OCI-LY7 (cell line): ENCODE results near the gene MAPK8IP2. TPM values are rescaled to one million over a fixed set of nuclear protein-coding genes. Genes with fewer than 3 reads are reported as not detected.
"Not testable (repeated sequence)": the region's sequence is repeated elsewhere in the genome, so short reads cannot be mapped to it uniquely, and the experiment has no call there.

ENCODE experiments used
- BruUV-seq: library from RNA; stranded (reverse); fragments of 400-500 nt; replicated peaks from 2 replicates; lab custom pipeline; 2021; lab: Mats Ljungman, UMichigan
- CTCF ChIA-PET: fragments of 300-600 bp; sonication (Branson Sonifier 250); formaldehyde crosslinking; loops from one replicate; lab custom pipeline; 2022; ENCODE audit warnings: antibody characterized with exemption; ENCODE audit not compliant: unreplicated experiment; lab: Charles Lee
- POLR2A ChIA-PET: fragments of 300-600 bp; sonication (Branson Sonifier 250); formaldehyde crosslinking; loops from one replicate; lab custom pipeline; 2022; ENCODE audit warnings: antibody characterized with exemption; lab: Charles Lee
- DNase-seq: peaks from one replicate; pipeline ENCODE4 v3.0.0-alpha.2; 2015; ENCODE audit warnings: low spot score
- H2AFZ ChIP-seq: fragments of 200-600 bp; sonication (generic), shearing (Covaris generic); 2 replicates; pipeline ENCODE4 v1.6.1; 2014; ENCODE audit warnings: mild to moderate bottlenecking, antibody characterized with exemption, low read length, moderate library complexity
- H3K27ac ChIP-seq: fragments of 200-600 bp; sonication (generic); 2 replicates; pipeline ENCODE4 v1.5.1; 2014; ENCODE audit warnings: mixed run types, low read depth, mild to moderate bottlenecking, moderate library complexity, low read length, inconsistent platforms; ENCODE audit not compliant: poor library complexity, severe bottlenecking
- H3K36me3 ChIP-seq: fragments of 200-600 bp; sonication (generic); 2 replicates; pipeline ENCODE4 v1.6.1; 2014; ENCODE audit warnings: mild to moderate bottlenecking, antibody characterized with exemption, low read length, moderate library complexity, mixed read lengths; ENCODE audit not compliant: insufficient read depth
- H3K4me1 ChIP-seq: fragments of 200-600 bp; sonication (generic); 2 replicates; pipeline ENCODE4 v1.5.1; 2014; ENCODE audit warnings: mild to moderate bottlenecking, low read length; ENCODE audit not compliant: insufficient read depth, poor library complexity, severe bottlenecking
- H3K4me2 ChIP-seq: fragments of 200-600 bp; sonication (generic); 2 replicates; pipeline ENCODE4 v1.6.1; 2014; ENCODE audit warnings: mild to moderate bottlenecking, low read length
- H3K4me3 ChIP-seq: fragments of 200-600 bp; sonication (generic); 2 replicates; pipeline ENCODE4 v1.5.1; 2014; ENCODE audit warnings: mild to moderate bottlenecking, low read depth, low read length; ENCODE audit not compliant: poor library complexity, severe bottlenecking
- H3K79me2 ChIP-seq: fragments of 200-600 bp; sonication (generic); 2 replicates; pipeline ENCODE4 v1.6.1; 2016; ENCODE audit warnings: low read depth, mild to moderate bottlenecking, low read length, moderate library complexity, mixed read lengths; ENCODE audit not compliant: insufficient read depth
- H3K9me2 ChIP-seq: fragments of 200-600 bp; sonication (generic); 2 replicates; pipeline ENCODE4 v1.6.1; 2016; ENCODE audit warnings: mild to moderate bottlenecking, low read length, mixed read lengths; ENCODE audit not compliant: insufficient read depth
- H3K9me3 ChIP-seq: fragments of 200-600 bp; sonication (generic); 2 replicates; pipeline ENCODE4 v1.6.1; 2014; ENCODE audit warnings: mild to moderate bottlenecking, mixed run types, low read length, mixed read lengths
- H4K20me1 ChIP-seq: fragments of 200-600 bp; sonication (generic); 2 replicates; pipeline ENCODE4 v1.6.1; 2014; ENCODE audit warnings: mild to moderate bottlenecking, antibody characterized with exemption, low read length, moderate library complexity, mixed read lengths; ENCODE audit not compliant: insufficient read depth
- CTCF ChIP-seq: fragments of 200-600 bp; sonication (generic); conservative IDR thresholded peaks from 2 replicates; pipeline ENCODE4 v1.5.1; 2014; ENCODE audit warnings: mild to moderate bottlenecking, antibody characterized with exemption, low read length, moderate library complexity, mixed read lengths
- EZH2phosphoT487 ChIP-seq: fragments of 200-600 bp; sonication (generic); IDR thresholded peaks from 2 replicates; pipeline ENCODE4 v1.6.1; 2018; ENCODE audit warnings: low read depth, borderline replicate concordance, mild to moderate bottlenecking, mixed run types, antibody characterized with exemption, low read length, moderate library complexity, mixed read lengths
- intact Hi-C: fragments of 100-400 bp; cut with micrococcal nuclease; formaldehyde crosslinking; loops from one replicate; pipeline ENCODE4 v1.10.0; 2022; ENCODE audit not compliant: unreplicated experiment
- total RNA-seq, 2 experiments: library from RNA; depleted of rRNA in 1 of 2; stranded (reverse); fragments of >200 nt in 1 of 2; shearing (Covaris generic) in 1 of 2; gene quantifications; 2 replicates each; pipeline ENCODE4 v1.2.3, GENCODE V29; 2014 to 2022

The MAPK8IP2 gene
- total RNA-seq, 2 experiments from 2014 or later = 0.54 to 2.2 TPM

DNA sequence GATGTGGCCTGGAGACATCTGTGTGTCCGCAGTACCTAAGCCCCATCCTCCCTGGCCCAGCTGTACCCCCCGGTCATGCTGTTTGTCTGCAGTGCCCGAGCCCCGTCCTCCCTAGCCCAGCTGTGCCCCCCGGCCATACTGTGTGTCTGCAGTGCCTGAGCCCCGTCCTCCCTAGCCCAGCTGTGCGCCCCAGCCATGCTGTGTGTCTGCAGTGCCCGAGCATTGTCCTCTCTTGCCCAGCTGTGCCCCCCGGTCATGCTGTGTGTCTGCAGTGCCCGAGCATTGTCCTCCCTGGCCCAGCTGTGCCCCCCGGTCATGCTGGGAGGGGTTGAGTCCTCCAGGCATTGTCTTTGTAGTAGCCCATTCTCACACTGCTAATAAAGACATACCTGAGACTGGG lies 35.0 kb downstream of the MAPK8IP2 start:
- no peaks in the 10 kb centered on the region for H3K79me2 ChIP-seq
- no peak overlapping the region for H3K27ac ChIP-seq
- ChIA-PET CTCF (no interaction called here), POLR2A (no interaction called here)
- no peaks in the 10 kb centered on the region for H3K36me3 ChIP-seq
- no TSS peak for BruUV-seq
- no peak for DNase-seq
- H3K4me2 ChIP-seq = no peak overlapping the region
- intact Hi-C loops = no loop called here
- H3K9me3 ChIP-seq = no peaks in the 10 kb centered on the region
- H3K4me1 ChIP-seq = no peaks in the 10 kb centered on the region
- no peaks in the 10 kb centered on the region for H4K20me1 ChIP-seq
- H3K9me2 ChIP-seq = no peaks in the 10 kb centered on the region
- H3K4me3 ChIP-seq = no peak overlapping the region
- no peak overlapping the region for H2AFZ ChIP-seq
- no peak for TF ChIP-seq EZH2phosphoT487
- TF ChIP-seq CTCF = no peak

GRCh38 chr22:50640296-50640695 lies 39.7 kb downstream of the MAPK8IP2 start:
- CTCF ChIA-PET, H2AFZ ChIP-seq, DNase-seq: not testable (repeated sequence)

GRCh38 chr22:50640857-50641647 lies 40.5 kb downstream of the MAPK8IP2 start:
- CTCF ChIA-PET = no interaction called here
- Histone ChIP-seq H3K27ac (no peak overlapping the region), H3K36me3 (no peaks in the 10 kb centered on the region), H3K4me1 (no peaks in the 10 kb centered on the region), H3K9me2 (no peaks in the 10 kb centered on the region), H3K79me2 (no peaks in the 10 kb centered on the region), H3K4me3 (no peak overlapping the region), H3K4me2 (no peak overlapping the region), H2AFZ (no peak overlapping the region), H3K9me3 (no peaks in the 10 kb centered on the region), H4K20me1 (no peaks in the 10 kb centered on the region)
- POLR2A ChIA-PET = no interaction called here
- intact Hi-C loops = no loop called here
- no TSS peak for BruUV-seq
- no peak for DNase-seq
- TF ChIP-seq EZH2phosphoT487 (no peak), CTCF (no peak)

More at GRCh38 chr22:50640296-50640695, 39.7 kb downstream of the MAPK8IP2 start:
- POLR2A ChIA-PET, H3K4me1 ChIP-seq, H3K36me3 ChIP-seq, BruUV-seq, H3K9me2 ChIP-seq, H3K4me3 ChIP-seq, H3K4me2 ChIP-seq, intact Hi-C loops, H3K9me3 ChIP-seq, H3K27ac ChIP-seq, H3K79me2 ChIP-seq, H4K20me1 ChIP-seq: not testable (repeated sequence)
